AG09319 (cell line): ENCODE results near the gene SMYD3.
"Not testable (repeated sequence)": the region's sequence is repeated elsewhere in the genome, so short reads cannot be mapped to it uniquely, and the experiment has no call there.

ENCODE experiments used
- DNase-seq: peaks from one replicate; pipeline ENCODE4 v3.0.0-alpha.2; 2010; ENCODE audit warnings: low read depth; ENCODE audit errors: extremely low read depth
- CTCF ChIP-seq: IDR thresholded peaks from 2 replicates; pipeline ENCODE4 v1.5.1; 2011; ENCODE audit warnings: low read depth, mild to moderate bottlenecking, inconsistent platforms, low read length, moderate library complexity

SMYD3 gene

GRCh38 chr1:245823408-245824147 is 683.5 kb downstream of the SMYD3 start:
- DNase-seq: no peak
- no peak for TF ChIP-seq CTCF

GRCh38 chr1:245822996-245823395 is 684.1 kb downstream of the SMYD3 start:
- no peak for TF ChIP-seq CTCF
- DNase-seq: peak; percentile 54

GRCh38 chr1:245818363-245818762 is 688.7 kb downstream of the SMYD3 start:
- DNase-seq: not testable (repeated sequence)

- DNase-seq: not testable (repeated sequence)
Measured at GRCh38 chr1:245816496-245816895, 690.6 kb downstream of the SMYD3 start.

GRCh38 chr1:245814651-245815050 is 692.4 kb downstream of the SMYD3 start:
- no peak for TF ChIP-seq CTCF
- DNase-seq: no peak

- no peak for TF ChIP-seq CTCF
- DNase-seq: no peak
Measured at GRCh38 chr1:245812278-245812677, 694.8 kb downstream of the SMYD3 start.

- no peak for DNase-seq
- no peak for TF ChIP-seq CTCF
Measured at GRCh38 chr1:245810789-245811337, 696.2 kb downstream of the SMYD3 start.

- no peak for DNase-seq
Measured at GRCh38 chr1:245810181-245810769, 696.8 kb downstream of the SMYD3 start.

More at GRCh38 chr1:245810181-245810769, 696.8 kb downstream of the SMYD3 start:
- TF ChIP-seq CTCF: no peak
